HG03103 (cell line): ENCODE data around the gene PKP4.

Experiments
- ATAC-seq: cut with Tn5 transposase; IDR thresholded peaks from one replicate; pipeline ENCODE4 v1.9.1; 2021; ENCODE audit warnings: low read depth; ENCODE audit not compliant: unreplicated experiment

The PKP4 gene

DNA sequence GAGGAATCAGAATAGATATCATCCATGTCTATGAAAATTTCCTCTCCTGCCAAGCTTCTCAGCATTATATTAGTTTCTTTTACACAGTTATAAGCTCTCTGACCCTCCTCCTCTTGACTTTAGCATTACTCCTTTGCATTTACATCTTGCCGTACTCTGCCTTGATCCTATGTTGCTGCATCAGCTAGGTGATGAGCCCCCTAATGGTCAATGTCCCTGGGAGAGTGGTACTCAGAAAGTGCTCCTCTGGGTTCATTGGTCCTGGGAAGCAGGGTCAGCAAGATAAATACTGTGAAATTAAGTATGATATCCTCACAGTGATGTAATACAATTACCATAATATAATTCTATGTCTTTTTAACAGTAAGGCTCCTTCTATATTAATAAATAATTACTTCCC, 74.1 kb downstream of the PKP4 start:
- ATAC-seq: no peak

DNA sequence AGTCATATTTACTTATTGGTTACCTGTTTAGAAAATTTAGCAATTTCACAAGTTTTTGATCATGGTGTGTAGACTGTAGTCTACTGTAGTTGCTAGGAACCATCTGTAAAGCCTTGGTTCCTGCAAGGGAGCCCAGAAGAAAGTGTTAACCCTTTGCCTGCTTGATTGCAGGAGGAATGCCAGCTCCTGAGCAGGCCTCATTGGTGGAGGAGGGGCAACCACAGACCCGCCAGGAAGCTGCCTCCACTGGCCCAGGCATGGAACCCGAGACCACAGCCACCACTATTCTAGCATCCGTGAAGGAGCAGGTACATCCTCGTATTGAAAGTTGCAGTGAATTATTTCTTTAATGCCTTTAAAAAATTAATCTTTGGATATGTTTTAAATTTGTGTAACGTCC, 76.3 kb downstream of the PKP4 start:
- no peak for ATAC-seq

DNA sequence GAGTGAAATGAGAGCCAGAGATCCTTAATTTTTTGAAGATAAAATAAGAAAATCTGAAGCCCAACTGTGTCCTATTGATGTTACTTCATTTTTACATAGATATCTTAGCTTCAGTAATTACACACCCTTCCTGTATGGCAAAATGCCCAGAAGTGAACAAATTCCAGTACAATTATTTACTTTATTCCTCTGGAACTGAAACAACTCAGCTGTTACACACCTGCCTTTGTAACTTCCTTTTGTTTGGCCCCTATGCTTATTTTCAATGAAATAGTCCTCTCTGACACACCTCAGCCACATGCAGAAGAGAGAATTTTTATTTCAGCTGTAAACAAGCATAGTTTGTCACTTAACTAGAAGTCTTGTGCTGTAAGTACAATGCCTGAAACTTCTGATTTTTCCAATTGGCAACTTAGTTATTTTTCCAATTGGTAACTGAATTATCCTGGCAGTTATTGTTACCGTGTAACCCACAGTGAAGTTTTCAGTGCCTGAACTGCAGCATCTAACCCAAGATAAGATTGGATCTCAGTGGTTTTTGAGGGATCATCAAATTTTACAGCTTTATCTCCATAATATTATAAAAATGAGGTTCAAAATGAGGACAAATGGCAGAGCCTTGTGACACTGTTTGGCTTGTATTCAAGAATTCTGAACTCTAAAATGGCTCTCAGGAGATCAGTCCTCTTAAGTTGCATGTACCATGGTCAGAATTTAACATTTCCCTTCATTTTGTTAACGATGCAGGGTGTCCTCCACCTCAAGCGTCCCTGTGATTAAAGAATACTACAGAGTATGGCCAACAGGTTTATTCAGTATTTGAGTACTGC, 82.6 kb downstream of the PKP4 start:
- ATAC-seq: no peak

DNA sequence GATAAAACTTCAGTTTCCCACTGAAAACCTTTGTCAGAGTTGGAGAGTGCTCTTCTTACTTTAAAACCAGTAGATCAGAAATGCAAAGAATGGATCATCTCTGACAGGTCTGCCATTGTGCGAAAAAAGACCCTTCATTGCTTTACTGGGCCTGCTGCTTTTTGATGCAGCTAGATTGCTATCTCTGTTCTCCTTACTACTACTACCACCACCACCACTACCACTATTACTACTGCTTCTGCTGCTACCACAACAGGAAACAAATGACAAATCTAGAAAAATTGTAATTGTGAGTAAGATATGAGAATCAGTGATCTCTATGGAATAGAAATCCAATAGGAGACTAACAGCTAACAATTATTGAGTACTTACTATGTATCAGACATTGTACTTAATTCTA, 85.8 kb downstream of the PKP4 start:
- no peak for ATAC-seq

DNA sequence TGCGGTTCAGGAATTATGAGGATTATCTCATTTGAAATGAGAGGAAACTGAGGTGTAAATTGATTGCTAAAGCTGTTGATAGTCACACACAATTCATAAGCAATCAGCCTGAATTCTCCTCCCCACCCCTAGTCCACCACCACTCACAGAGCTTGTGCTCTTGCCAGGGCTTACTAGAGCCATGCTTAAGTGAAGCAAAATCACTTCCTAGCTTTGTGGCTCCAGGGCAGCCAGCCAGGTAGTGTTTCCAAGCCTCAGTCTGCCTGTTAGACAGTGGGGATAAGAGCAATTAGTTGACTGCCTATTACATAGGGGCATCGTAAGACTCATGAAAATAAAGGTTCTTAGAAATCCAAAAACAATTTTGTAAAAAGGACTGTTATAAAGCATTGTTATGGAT, 87.2 kb downstream of the PKP4 start:
- no peak for ATAC-seq

DNA sequence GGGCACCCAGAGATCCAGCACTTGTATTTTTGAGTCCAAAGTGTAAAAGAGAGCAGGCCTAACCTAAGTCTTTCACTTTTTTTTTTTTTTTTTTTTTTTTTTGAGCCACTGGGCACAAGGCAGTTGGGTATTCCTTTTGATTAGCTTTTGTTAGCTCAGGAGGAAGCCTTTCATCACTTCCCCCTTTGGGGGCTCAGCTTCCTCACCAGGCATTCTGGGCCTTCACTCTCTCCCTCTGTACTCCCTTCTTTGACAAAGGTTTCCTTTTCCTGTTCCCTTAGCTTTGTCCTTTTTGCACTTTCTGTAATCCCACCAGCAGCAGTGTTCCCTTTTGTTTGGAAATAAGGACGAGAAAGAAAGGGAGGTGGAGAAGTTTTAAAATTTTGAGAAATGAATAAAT, 88.2 kb downstream of the PKP4 start:
- ATAC-seq: no peak

DNA sequence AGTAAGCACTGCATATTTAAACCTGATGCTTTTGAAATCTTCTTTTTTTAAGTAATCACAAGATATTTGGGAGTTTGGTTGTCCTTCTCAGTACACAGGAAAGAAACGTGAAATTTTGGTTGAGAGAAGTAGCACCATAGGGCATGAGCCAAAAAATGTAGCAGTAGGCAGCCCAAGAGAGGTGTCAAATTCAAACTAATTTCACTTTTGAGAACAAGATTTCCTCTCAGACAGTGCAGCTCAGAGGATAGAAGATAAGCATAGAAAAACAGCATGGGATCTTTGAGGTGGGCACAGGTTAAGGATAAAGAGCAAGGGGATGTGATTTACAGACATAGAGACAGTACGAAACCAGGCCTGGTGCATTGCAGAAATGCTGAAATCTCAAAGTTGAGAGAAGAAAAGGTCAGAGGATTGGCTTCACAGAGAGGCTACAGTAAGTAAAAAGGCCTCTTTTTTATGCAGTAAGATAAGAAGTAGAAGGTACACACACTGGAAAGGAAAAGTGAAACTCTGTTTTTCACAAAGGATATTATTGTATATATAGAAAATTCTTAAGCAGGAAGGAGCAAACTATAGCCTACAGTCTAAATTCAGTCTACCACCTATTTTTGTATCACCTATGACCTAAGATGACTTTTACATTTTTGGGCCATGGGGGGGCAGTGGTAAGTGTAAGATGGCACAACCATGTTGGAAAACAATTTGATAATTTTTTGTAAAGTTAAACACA, 89.8 kb downstream of the PKP4 start:
- peak; percentile 81 for ATAC-seq

DNA sequence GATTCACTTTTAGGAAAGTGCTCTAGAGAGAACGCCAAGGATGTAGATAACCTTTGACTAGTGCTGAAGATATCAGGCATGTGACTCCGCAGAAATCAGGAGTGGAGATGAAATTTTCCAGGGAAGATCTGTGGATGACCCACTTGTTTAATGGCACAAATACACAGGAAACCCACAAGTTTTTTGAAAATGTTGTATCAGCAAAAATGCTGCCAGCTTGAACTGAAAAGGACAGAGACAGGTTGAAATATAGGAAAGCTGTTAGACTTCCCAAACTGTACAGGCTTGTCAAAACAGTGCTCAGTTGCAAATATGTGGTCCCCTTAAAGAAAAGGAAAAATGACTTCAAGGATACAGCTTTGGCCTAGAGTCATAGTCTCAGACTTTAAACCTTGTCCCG, 96.5 kb downstream of the PKP4 start:
- no peak for ATAC-seq

DNA sequence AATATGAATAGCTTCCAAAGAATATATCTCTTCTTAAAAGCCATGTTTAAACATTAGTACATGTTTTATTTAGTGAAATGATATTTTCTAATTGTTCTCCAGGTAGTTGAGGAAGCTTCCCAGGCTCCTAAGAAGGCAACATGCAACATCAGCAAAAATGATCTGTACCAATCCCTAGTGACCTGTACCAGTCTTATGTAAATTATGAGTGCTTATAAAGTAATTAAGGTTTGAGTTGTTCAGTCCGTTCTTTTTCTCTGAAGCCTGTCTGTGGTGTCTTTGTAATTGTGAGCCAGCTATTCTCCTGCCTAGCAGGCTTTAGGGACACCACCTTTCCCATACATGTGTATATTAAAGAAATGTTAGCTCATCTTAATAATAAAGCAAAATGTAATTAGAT, 98.2 kb downstream of the PKP4 start:
- no peak for ATAC-seq

DNA sequence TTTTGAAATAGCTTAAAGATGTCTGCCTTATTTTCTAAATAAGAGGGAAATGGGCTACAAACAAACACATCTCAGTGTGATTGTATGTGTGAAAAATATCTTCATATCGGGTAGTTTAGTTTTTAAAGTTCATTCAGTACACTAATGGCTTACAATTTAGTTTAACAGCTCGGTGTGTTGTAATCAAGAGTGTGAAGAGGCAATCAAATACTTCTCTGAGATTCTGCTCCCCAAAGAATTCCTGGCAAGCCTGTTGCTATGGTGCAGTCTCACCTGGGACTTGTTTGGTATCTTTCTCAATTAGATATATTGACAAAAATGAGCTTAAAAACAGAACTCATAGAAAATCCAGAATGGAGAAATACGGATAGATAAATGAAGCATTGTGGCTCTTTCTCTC, 99.4 kb downstream of the PKP4 start:
- no peak for ATAC-seq

DNA sequence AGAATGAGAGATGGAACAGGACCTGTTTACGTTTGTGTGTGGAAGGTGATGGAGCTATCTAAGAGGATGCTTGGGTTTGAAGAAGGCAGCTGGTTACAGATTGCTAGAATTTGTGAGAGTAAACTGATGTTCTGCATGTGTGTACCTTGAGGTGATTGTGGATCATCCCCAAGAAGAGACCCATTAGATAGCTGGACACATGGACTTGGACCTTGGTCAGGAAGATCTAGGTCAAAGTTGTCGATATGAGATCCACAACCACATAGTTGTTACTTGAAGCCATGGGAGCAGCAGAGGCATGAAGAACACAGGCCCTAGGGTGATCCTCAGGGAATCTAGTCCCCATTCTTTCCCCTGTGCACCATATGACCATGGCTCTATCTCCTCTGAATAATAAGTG, 101.0 kb downstream of the PKP4 start:
- ATAC-seq: no peak

DNA sequence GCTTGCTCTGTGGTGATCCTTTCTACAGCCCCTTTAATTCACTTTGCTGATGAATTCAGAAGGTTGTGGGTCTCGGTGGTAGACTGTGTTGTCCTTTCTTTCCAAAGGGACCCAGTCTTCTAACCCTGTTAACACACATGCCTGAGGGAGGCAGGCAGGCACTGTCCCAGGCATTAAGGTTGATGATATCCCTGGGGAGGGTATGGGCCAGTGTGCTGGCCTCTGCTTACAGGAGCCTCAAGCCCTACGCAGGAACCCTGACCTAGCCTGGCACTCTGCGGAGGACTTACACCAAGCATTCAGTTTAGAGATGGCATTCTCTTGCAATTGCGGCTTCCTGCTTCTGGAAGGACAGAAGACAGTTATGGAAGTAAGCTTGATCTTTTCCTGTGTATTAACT, 102.5 kb downstream of the PKP4 start:
- no peak for ATAC-seq

DNA sequence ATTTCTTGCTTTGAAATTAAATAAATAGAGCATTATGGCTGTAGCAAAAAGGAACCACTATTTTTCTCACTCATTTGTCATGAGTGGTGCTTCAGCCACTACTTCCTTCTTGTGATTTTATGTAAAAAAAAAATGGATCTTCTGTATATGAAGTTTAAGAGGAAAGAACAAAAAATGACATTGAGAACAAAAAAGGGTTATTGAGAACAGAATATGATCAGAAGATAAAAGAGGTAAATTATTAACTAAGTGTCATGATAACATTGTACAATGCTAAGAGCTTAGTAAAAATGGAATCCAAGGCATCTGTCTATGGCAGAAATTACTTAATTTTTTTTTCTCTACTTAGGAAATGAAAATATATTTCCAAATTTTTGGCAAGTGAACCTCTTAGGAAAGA, 103.5 kb downstream of the PKP4 start:
- ATAC-seq: no peak

DNA sequence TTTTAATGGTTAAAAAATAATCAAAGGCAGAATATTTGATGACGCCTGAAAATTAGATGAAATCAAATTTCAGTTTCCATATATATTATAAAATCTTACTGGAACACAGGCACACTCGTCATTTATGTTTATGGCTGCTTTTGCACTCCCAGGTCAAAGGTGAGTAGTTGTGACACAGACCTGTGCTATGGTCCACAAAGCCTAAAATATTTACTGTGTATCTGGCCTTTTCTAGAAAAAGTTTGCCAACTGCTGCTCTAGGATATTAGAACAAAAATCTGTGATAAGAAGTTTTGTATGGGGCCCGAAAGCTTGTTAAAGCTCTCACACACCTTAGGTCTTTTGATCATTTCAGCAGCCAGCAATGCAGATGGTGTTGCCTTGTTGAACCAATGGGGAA, 104.3 kb downstream of the PKP4 start:
- no peak for ATAC-seq

DNA sequence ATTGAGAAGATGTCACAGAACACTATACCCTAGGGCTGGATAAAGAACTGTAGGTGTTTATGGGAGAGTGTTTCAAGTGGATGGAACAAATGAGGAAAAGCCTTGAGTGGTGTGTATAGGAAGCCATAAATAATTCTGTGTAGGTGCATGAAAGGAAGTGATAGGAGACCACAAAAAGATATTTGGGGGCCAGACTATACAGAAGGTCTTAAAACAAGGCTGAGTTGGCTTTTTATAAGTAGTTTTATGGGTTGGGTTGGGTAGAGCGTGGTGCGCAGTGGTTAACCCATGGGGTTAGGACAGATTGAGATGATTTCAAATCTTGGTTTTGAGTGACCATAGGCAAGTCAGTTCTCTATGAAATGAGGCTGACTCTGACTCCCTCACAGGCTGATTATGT, 110.5 kb downstream of the PKP4 start:
- no peak for ATAC-seq

DNA sequence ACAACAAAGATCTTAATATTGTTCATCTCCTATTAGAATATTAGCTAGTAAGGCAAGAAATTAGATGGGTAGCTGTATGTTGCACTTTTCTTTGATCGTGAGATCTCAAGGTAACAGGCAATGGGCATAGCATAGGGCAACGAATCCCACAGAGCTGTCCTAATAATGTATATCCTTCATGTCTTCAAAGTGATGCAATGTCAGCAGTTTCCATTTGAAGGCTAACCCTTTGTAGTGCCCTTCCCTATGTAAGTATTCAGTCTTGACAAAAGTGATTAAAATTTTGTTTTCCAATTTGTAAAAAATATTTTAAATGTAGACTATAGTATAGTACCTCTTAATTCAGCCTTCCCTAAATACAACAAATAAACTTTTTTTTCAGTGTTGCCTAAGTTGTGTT, 112.5 kb downstream of the PKP4 start:
- no peak for ATAC-seq

DNA sequence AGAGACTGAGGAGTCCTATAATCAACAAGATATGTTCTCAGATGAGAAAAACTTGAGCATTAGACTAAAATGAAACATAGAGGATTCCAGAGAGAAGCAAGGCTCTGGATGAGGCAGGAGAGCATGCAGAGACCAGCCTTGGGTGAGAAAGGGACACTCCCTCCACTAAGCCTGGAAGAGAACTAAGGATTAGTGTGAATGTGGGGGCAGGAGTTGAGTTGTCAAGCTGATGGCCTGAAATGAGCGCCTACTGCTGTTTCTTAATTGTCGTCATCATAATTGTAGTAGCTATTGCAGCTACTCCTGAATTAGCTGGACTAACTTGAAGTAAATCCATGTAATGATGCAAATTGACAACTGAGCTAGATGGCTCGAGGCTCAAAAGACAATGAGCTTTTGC, 114.1 kb downstream of the PKP4 start:
- no peak for ATAC-seq

DNA sequence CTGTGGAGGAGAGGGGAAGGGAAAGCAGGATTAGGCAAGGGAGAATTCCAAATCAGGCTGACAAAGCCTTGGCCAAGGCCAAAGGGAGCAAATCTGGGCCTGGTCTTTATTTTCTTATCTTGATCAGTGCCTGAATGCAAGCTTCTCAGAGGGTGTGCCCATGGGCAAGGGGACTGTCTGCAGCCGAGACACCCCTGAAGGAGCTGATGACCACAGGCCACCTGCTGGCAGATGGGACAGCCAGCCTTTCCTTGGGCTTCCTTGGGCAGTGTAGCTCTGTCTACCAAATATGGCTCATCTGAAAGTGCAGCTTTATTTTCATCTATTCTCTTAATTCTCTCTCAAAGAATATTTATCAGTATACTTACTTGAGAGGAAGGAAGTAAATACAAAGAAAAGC, 117.0 kb downstream of the PKP4 start:
- ATAC-seq: no peak

DNA sequence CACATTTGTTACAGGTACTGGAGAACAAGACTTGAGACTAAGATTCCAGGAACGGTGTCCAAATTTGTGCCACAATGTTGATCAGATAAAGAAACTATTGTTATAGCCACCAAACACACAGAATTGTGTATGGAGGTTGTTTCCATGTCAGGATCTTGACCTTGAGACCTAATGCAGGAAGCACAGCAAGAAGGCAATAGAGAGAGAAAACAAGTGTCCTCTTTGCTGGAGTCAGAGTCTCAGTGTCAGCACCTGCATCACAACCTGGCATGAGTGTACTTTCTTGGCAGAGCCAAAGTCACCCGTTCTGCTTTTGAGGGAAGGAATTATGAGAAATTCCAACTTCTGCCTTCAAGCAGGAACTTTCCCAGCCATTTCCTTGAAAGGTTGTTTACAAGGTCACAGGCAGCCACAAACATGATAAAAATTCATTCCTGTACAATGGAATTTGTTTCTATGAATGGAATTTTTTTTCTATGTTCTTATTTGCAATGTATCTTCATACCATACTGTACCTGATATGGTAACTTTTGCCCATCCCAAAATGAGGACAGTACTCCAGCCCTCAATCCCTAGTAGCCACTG, 118.4 kb downstream of the PKP4 start:
- no peak for ATAC-seq

DNA sequence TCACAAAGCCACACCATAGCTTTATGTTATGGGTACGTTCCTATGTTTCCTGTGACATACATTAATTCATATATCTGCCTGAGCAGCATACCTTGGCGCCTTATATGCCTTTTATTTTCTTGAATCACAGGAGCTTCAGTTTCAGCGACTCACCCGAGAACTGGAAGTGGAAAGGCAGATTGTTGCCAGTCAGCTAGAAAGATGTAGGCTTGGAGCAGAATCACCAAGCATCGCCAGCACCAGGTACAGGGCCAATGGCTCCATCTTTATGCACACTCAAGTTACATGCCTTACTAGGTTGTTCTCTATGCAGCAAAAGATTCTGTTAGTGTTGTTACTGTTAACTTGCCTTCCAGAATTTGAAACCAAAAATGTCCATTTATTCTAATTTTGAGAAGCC, 120.4 kb downstream of the PKP4 start:
- ATAC-seq: no peak

DNA sequence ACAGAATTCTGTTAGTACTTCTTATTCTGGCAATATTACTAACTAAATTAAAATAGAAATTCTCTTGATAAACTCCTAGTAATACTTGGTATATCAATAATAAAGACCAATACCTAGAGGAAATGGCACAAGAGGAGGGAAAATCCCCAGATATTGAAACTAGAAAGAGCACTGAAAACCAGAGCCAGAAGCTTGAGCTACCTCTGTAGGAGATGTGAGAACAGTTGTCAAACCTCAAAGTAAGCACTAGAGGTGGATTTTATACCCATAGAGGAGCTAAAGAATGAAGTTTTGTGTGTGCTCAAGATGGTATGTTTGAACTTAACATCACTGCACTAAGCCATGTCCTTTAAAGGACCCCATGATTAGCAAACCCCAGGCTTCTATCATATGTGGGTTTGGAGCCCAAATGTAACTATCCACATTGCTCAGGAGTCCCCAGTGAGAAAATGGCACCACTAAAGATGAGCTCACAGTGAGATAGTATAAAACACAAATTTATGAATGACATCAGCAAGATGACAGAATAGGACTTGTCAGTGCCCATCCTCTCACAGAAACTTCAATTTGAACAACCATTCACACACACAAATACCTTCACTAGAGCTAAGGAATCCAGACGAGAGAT, 122.1 kb downstream of the PKP4 start:
- ATAC-seq: peak; percentile 73
